ENCODE measurements around the gene IER5. TPM values are rescaled to one million over a fixed set of nuclear protein-coding genes. Genes with fewer than 3 reads are reported as not detected.

The IER5 gene
- total and polyA plus RNA-seq, 9 of the 15 experiments (the other 6 are each of a cell fraction or from before 2014, with no cell fraction given) = 2.4 to 32.1 (median 12.0) TPM

DNA sequence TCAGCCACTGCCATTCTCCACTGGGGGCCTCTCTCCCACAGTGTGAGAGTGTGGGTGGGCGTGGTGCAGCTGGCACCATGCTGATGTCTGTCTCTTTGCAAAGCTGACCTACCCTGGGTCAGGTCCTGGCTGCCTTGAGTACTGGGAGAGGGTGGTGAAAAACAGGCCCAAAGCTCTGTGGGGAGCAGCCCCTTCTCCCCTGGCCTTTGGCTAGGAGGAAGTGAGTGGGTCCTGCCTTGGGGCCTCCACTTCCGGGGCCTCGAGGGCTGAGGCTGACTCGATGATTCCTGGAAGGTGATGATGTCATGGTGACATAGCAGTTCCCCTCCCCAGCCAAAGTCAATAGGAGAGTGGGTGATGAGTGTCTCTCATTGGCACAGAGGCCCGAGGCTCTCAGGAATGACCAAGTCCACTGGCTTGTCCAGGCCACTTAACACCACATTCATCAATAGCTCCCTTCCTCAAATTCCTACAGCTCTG, 53.0 kb downstream of the IER5 start (continued):
- TF ChIP-seq, protein P1, sequence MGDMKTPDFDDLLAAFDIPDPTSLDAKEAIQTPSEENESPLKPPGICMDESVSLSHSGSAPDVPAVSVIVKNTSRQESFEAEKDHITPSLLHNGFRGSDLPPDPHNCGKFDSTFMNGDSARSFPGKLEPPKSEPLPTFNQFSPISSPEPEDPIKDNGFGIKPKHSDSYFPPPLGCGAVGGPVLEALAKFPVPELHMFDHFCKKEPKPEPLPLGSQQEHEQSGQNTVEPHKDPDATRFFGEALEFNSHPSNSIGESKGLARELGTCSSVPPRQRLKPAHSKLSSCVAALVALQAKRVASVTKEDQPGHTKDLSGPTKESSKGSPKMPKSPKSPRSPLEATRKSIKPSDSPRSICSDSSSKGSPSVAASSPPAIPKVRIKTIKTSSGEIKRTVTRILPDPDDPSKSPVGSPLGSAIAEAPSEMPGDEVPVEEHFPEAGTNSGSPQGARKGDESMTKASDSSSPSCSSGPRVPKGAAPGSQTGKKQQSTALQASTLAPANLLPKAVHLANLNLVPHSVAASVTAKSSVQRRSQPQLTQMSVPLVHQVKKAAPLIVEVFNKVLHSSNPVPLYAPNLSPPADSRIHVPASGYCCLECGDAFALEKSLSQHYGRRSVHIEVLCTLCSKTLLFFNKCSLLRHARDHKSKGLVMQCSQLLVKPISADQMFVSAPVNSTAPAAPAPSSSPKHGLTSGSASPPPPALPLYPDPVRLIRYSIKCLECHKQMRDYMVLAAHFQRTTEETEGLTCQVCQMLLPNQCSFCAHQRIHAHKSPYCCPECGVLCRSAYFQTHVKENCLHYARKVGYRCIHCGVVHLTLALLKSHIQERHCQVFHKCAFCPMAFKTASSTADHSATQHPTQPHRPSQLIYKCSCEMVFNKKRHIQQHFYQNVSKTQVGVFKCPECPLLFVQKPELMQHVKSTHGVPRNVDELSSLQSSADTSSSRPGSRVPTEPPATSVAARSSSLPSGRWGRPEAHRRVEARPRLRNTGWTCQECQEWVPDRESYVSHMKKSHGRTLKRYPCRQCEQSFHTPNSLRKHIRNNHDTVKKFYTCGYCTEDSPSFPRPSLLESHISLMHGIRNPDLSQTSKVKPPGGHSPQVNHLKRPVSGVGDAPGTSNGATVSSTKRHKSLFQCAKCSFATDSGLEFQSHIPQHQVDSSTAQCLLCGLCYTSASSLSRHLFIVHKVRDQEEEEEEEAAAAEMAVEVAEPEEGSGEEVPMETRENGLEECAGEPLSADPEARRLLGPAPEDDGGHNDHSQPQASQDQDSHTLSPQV (IDR thresholded peaks at IDR 0.05) = peak; percentile 94
- TF ChIP-seq, protein P2, sequence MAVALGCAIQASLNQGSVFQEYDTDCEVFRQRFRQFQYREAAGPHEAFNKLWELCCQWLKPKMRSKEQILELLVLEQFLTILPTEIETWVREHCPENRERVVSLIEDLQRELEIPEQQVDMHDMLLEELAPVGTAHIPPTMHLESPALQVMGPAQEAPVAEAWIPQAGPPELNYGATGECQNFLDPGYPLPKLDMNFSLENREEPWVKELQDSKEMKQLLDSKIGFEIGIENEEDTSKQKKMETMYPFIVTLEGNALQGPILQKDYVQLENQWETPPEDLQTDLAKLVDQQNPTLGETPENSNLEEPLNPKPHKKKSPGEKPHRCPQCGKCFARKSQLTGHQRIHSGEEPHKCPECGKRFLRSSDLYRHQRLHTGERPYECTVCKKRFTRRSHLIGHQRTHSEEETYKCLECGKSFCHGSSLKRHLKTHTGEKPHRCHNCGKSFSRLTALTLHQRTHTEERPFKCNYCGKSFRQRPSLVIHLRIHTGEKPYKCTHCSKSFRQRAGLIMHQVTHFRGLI (CRISPR knock-in tag; IDR thresholded peaks at IDR 0.05) = no peak
- TF ChIP-seq, protein P3, sequence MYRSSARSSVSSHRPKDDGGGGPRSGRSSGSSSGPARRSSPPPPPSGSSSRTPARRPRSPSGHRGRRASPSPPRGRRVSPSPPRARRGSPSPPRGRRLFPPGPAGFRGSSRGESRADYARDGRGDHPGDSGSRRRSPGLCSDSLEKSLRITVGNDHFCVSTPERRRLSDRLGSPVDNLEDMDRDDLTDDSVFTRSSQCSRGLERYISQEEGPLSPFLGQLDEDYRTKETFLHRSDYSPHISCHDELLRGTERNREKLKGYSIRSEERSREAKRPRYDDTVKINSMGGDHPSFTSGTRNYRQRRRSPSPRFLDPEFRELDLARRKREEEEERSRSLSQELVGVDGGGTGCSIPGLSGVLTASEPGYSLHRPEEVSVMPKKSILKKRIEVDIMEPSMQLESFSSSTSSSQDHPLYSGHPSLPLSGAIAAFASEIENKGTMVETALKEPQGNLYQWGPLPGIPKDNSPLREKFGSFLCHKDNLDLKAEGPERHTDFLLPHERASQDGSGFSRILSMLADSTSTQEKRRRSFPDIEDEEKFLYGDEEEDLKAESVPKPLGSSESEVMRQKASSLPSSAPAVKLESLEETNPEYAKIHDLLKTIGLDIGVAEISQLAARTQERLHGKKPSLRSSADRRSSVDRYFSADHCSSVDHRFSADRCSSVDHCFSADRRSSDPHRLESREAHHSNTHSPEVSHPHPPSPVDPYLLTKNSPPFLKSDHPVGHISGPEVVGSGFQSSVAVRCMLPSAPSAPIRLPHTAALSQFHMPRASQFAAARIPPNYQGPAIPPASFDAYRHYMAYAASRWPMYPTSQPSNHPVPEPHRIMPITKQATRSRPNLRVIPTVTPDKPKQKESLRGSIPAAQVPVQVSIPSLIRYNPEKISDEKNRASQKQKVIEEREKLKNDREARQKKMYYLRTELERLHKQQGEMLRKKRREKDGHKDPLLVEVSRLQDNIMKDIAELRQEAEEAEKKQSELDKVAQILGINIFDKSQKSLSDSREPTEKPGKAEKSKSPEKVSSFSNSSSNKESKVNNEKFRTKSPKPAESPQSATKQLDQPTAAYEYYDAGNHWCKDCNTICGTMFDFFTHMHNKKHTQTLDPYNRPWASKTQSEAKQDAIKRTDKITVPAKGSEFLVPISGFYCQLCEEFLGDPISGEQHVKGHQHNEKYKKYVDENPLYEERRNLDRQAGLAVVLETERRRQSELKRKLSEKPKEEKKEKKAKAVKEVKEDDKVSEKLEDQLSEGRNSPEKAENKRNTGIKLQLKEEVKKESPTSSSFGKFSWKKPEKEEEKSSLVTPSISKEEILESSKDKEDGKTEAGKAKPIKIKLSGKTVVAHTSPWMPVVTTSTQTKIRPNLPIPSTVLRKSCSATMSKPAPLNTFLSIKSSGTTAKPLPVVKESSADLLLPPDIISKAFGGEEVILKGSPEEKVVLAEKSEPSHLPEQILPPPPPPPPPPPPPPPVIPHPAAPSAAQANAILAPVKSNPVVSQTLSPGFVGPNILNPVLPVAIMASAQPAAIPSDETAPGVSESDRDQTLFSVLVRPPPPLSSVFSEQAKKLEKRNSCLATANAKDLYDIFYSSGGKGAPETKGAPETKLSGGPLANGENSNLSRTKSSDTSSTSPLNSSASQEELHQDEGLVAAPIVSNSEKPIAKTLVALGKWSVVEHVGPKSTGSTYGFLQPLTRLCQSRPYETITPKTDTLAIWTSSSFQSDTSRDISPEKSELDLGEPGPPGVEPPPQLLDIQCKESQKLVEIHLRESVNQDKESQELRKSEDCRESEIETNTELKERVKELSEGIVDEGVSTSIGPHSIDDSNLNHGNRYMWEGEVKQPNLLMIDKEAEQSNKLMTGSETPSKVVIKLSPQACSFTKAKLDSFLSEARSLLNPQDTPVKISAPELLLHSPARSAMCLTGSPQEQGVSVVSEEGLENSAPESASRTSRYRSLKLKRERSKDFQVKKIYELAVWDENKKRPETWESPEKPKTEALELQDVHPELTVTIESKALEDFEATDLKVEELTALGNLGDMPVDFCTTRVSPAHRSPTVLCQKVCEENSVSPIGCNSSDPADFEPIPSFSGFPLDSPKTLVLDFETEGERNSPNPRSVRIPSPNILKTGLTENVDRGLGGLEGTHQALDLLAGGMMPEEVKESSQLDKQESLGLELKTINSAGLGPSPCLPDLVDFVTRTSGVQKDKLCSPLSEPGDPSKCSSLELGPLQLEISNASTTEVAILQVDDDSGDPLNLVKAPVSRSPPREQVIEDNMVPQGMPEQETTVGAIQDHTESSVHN (IDR thresholded peaks at IDR 0.05; ENCODE audit: borderline replicate concordance in 1 of 2, low read depth in 1 of 2) = no peak
- TF ChIP-seq KAT2B (IDR thresholded peaks at IDR 0.05; ENCODE audit: low read depth, low read length) (no peak), KDM1A (IDR thresholded peaks at IDR 0.05) (no peak), ZNF780A (CRISPR knock-in tag; IDR thresholded peaks at IDR 0.05) (no peak), ZNF778 (CRISPR knock-in tag; IDR thresholded peaks at IDR 0.05) (no peak)
- TF ChIP-seq, protein P4, sequence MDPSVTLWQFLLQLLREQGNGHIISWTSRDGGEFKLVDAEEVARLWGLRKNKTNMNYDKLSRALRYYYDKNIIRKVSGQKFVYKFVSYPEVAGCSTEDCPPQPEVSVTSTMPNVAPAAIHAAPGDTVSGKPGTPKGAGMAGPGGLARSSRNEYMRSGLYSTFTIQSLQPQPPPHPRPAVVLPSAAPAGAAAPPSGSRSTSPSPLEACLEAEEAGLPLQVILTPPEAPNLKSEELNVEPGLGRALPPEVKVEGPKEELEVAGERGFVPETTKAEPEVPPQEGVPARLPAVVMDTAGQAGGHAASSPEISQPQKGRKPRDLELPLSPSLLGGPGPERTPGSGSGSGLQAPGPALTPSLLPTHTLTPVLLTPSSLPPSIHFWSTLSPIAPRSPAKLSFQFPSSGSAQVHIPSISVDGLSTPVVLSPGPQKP (CRISPR knock-in tag; IDR thresholded peaks at IDR 0.05) = no peak
- TF ChIP-seq, protein P5, sequence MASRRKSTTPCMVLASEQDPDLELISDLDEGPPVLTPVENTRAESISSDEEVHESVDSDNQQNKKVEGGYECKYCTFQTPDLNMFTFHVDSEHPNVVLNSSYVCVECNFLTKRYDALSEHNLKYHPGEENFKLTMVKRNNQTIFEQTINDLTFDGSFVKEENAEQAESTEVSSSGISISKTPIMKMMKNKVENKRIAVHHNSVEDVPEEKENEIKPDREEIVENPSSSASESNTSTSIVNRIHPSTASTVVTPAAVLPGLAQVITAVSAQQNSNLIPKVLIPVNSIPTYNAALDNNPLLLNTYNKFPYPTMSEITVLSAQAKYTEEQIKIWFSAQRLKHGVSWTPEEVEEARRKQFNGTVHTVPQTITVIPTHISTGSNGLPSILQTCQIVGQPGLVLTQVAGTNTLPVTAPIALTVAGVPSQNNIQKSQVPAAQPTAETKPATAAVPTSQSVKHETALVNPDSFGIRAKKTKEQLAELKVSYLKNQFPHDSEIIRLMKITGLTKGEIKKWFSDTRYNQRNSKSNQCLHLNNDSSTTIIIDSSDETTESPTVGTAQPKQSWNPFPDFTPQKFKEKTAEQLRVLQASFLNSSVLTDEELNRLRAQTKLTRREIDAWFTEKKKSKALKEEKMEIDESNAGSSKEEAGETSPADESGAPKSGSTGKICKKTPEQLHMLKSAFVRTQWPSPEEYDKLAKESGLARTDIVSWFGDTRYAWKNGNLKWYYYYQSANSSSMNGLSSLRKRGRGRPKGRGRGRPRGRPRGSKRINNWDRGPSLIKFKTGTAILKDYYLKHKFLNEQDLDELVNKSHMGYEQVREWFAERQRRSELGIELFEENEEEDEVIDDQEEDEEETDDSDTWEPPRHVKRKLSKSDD (conservative IDR thresholded peaks at IDR 0.05; ENCODE audit: low read length) = no peak
